H1 (cell line): Measurements from ENCODE around the gene SLC37A1. TPM values are rescaled to one million over a fixed set of nuclear protein-coding genes. Genes with fewer than 3 reads are reported as not detected.

Source experiments
- CTCF ChIA-PET: fragments of 300-600 bp; sonication (Branson Sonifier 250); formaldehyde crosslinking; loops from one replicate; lab custom pipeline; 2021; ENCODE audit not compliant: partially characterized antibody; lab: Charles Lee
- POLR2A ChIA-PET: fragments of 300-600 bp; sonication (Branson Sonifier 250); formaldehyde crosslinking; loops from one replicate; lab custom pipeline; 2021; ENCODE audit warnings: inconsistent platforms; ENCODE audit not compliant: partially characterized antibody; lab: Charles Lee
- DNase-seq, 2 experiments: peaks; one replicate each; pipeline versions ENCODE4 v3.0.0 to v3.0.0-alpha.2; 2010 to 2022; ENCODE audit warnings: low spot score in 2 of 2, low read depth in 1 of 2, mixed read lengths in 1 of 2
- FAIRE-seq: peaks from 2 replicates; lab custom pipeline; 2011; peaks lifted over from hg19 to GRCh38; lab: Jason Lieb, UNC
- H2AFZ ChIP-seq: 2 replicates; pipeline ENCODE4 v1.8.1; 2012; ENCODE audit warnings: low read length, inconsistent platforms
- H2AK5ac ChIP-seq: 2 replicates; pipeline ENCODE4 v1.6.1; 2013; ENCODE audit warnings: low read depth, low read length
- H2BK120ac ChIP-seq: replicated peaks from 2 replicates; pipeline ENCODE3; 2013; ENCODE audit warnings: low read depth, low read length, inconsistent platforms
- H2BK12ac ChIP-seq: 2 replicates; pipeline ENCODE4 v1.6.1; 2013; ENCODE audit warnings: low read depth, low read length
- H2BK15ac ChIP-seq: 2 replicates; pipeline ENCODE4 v1.6.1; 2013; ENCODE audit warnings: low read length
- H2BK20ac ChIP-seq: 2 replicates; pipeline ENCODE4 v1.6.1; 2013; ENCODE audit warnings: low read length
- H2BK5ac ChIP-seq: 2 replicates; pipeline ENCODE4 v1.6.1; 2013; ENCODE audit warnings: low read depth, low read length
- H3K14ac ChIP-seq: 2 replicates; pipeline ENCODE4 v1.6.1; 2013; ENCODE audit warnings: inconsistent platforms; ENCODE audit not compliant: insufficient read length
- H3K18ac ChIP-seq: 2 replicates; pipeline ENCODE4 v1.6.1; 2013; ENCODE audit warnings: low read length; ENCODE audit errors: extremely low read depth
- H3K23ac ChIP-seq: 2 replicates; pipeline ENCODE4 v1.6.1; 2013; ENCODE audit warnings: inconsistent platforms; ENCODE audit not compliant: insufficient read length
- H3K23me2 ChIP-seq: 2 replicates; pipeline ENCODE4 v1.6.1; 2013; ENCODE audit warnings: low read depth, low read length
- H3K27ac ChIP-seq: 2 replicates; pipeline ENCODE4 v1.6.1; 2011; ENCODE audit warnings: low read depth, low read length, inconsistent platforms
- H3K27me3 ChIP-seq, 4 experiments: replicated peaks in 1 of 4; 1 replicate in 1 of 4; 2 replicates in 3 of 4; pipeline versions ENCODE4 v1.6.1 to v1.8.1; 2011 to 2013; ENCODE audit warnings: low read length in 3 of 4, mild to moderate bottlenecking in 3 of 4, inconsistent platforms in 2 of 4, mixed read lengths in 2 of 4, moderate library complexity in 1 of 4; ENCODE audit not compliant: control insufficient read depth in 3 of 4, insufficient read depth in 3 of 4; ENCODE audit errors: extremely low read depth in 1 of 4
- H3K36me3 ChIP-seq, 4 experiments: 2 replicates each; pipeline versions ENCODE4 v1.6.1 to v1.8.1; 2011 to 2013; ENCODE audit warnings: mild to moderate bottlenecking in 4 of 4, low read length in 3 of 4, moderate library complexity in 2 of 4, control low read depth in 1 of 4, inconsistent platforms in 1 of 4; ENCODE audit not compliant: insufficient read depth in 4 of 4, control insufficient read depth in 2 of 4
- H3K4ac ChIP-seq: replicated peaks from 2 replicates; pipeline ENCODE3; 2013; ENCODE audit warnings: low read length, low read depth, mixed read lengths, inconsistent platforms; ENCODE audit not compliant: insufficient read length
- H3K4me1 ChIP-seq, 4 experiments: replicated peaks in 1 of 4; 1 replicate in 1 of 4; 2 replicates in 3 of 4; pipeline versions ENCODE4 v1.6.1 to v1.8.1; 2011 to 2013; ENCODE audit warnings: low read length in 3 of 4, inconsistent platforms in 2 of 4, mixed read lengths in 1 of 4; ENCODE audit not compliant: insufficient read depth in 4 of 4, control insufficient read depth in 3 of 4
- H3K4me2 ChIP-seq, 2 experiments: 2 replicates each; pipeline versions ENCODE4 v1.6.1 to v1.8.1; 2011 to 2013; ENCODE audit warnings: low read depth in 2 of 2, low read length in 2 of 2, control low read depth in 1 of 2, inconsistent platforms in 1 of 2, mild to moderate bottlenecking in 1 of 2; ENCODE audit not compliant: insufficient read depth in 1 of 2
- H3K4me3 ChIP-seq, 4 experiments: fragments of 200-600, 300-600 bp in 1 of 4; sonication (generic), shearing (Covaris generic), sonication (Bioruptor Twin) in 1 of 4; 2 replicates each; pipeline versions ENCODE4 v1.5.1 to v1.8.1; 2011 to 2016; ENCODE audit warnings: low read length in 4 of 4, low read depth in 3 of 4, control low read depth in 2 of 4, inconsistent platforms in 2 of 4, mild to moderate bottlenecking in 2 of 4, mixed read lengths in 1 of 4, moderate library complexity in 1 of 4; ENCODE audit not compliant: insufficient read depth in 2 of 4; ENCODE audit errors: extremely low read depth in 1 of 4
- H3K56ac ChIP-seq: replicated peaks from 2 replicates; pipeline ENCODE3; 2013; ENCODE audit warnings: low read depth, mild to moderate bottlenecking, mixed read lengths, low read length, inconsistent platforms; ENCODE audit not compliant: insufficient read length
- H3K79me1 ChIP-seq: 2 replicates; pipeline ENCODE4 v1.6.1; 2013; ENCODE audit warnings: low read depth, low read length, control low read depth
- H3K79me2 ChIP-seq, 2 experiments: 2 replicates each; pipeline versions ENCODE4 v1.6.1 to v1.8.1; 2012 to 2013; ENCODE audit warnings: low read length in 2 of 2, mild to moderate bottlenecking in 2 of 2, inconsistent platforms in 1 of 2; ENCODE audit not compliant: insufficient read depth in 2 of 2, control insufficient read depth in 1 of 2
- H3K9ac ChIP-seq, 4 experiments: replicated peaks in 1 of 4; 1 replicate in 1 of 4; 2 replicates in 3 of 4; pipeline versions ENCODE4 v1.6.1 to v1.8.1; 2011 to 2013; ENCODE audit warnings: low read depth in 3 of 4, low read length in 3 of 4, control low read depth in 2 of 4, mild to moderate bottlenecking in 2 of 4, moderate library complexity in 2 of 4, inconsistent platforms in 1 of 4; ENCODE audit errors: extremely low read depth in 1 of 4
- H3K9me3 ChIP-seq, 2 experiments: 2 replicates each; pipeline versions ENCODE4 v1.6.1 to v1.8.1; 2012 to 2013; ENCODE audit warnings: mild to moderate bottlenecking in 2 of 2, moderate library complexity in 2 of 2, control low read depth in 1 of 2, inconsistent platforms in 1 of 2, low read depth in 1 of 2, low read length in 1 of 2, mixed read lengths in 1 of 2; ENCODE audit not compliant: insufficient read depth in 2 of 2
- H4K20me1 ChIP-seq, 2 experiments: replicated peaks in 1 of 2; 2 replicates each; pipeline versions ENCODE3 to v1.8.1; 2011 to 2013; ENCODE audit warnings: inconsistent platforms in 2 of 2, low read length in 2 of 2, mild to moderate bottlenecking in 1 of 2; ENCODE audit not compliant: insufficient read depth in 2 of 2, control insufficient read depth in 1 of 2
- H4K5ac ChIP-seq: 2 replicates; pipeline ENCODE4 v1.6.1; 2013; ENCODE audit warnings: low read length, low read depth, mixed read lengths, inconsistent platforms; ENCODE audit not compliant: insufficient read length
- H4K8ac ChIP-seq: 2 replicates; pipeline ENCODE4 v1.8.0; 2013; ENCODE audit warnings: mild to moderate bottlenecking, moderate library complexity, low read length, inconsistent platforms; ENCODE audit not compliant: insufficient read depth; ENCODE audit errors: extremely low read depth
- H4K91ac ChIP-seq: replicated peaks from 2 replicates; pipeline ENCODE3; 2013; ENCODE audit warnings: low read length, mixed read lengths, inconsistent platforms; ENCODE audit not compliant: insufficient read length
- BCL11A ChIP-seq, 2 experiments: IDR thresholded peaks; one replicate each; pipeline ENCODE4 v1.6.1; 2011; ENCODE audit warnings: low read depth in 2 of 2, low read length in 2 of 2, mild to moderate bottlenecking in 2 of 2
- TCF12 ChIP-seq: IDR thresholded peaks from 2 replicates; pipeline ENCODE4 v1.6.1; 2011; ENCODE audit warnings: low read depth, mild to moderate bottlenecking, low read length
- WGBS, 2 experiments: shearing (Covaris generic) in 1 of 2; methylation state at CpG; one replicate each; pipeline versions ENCODE4 v1.1.6 to v1.1.7; 2013 to 2015; ENCODE audit warnings: low lambda C conversion rate in 2 of 2, mixed read lengths in 2 of 2, inconsistent platforms in 1 of 2, low coverage in 1 of 2, missing lambda C conversion rate in 1 of 2; ENCODE audit not compliant: insufficient replicate concordance in 2 of 2, insufficient coverage in 1 of 2, insufficient read length in 1 of 2; ENCODE audit errors: extremely low coverage in 1 of 2, missing lambda C conversion rate in 1 of 2; 5-methylcytosine and 5-hydroxymethylcytosine counted together
- polyA plus RNA-seq, 7 experiments: library from polyadenylated mRNA; depleted of rRNA in 3 of 7; stranded (reverse) in 5 of 7; unstranded in 2 of 7; fragments of >200 nt in 5 of 7; fragments of 200-250 nt in 2 of 7; gene quantifications; 1 replicate in 5 of 7; 2 replicates in 1 of 7; 4 replicates in 1 of 7; pipeline versions ENCODE4 v1.2.1 to v1.2.3, GENCODE V29; 2011 to 2013; ENCODE audit warnings: missing spikeins in 2 of 7, mixed read lengths in 2 of 7
- total RNA-seq: library from RNA; stranded (reverse); fragmentation: NEBNext Ultra II Directional; extraction: Animal tissue kit (Norgen Biotek cat#: 25700); gene quantifications from 2 replicates; pipeline ENCODE4 v1.2.1, GENCODE V29; 2021
- TF ChIP-seq, protein P1 (sequence below), 3 experiments: IDR thresholded peaks; 1 replicate in 2 of 3; 2 replicates in 1 of 3; pipeline versions ENCODE4 v1.5.1 to v1.6.1; 2011; ENCODE audit warnings: low read length in 3 of 3, mild to moderate bottlenecking in 3 of 3, inconsistent platforms in 2 of 3, low read depth in 1 of 3, moderate library complexity in 1 of 3; ENCODE audit not compliant: insufficient read depth in 1 of 3; ENCODE audit errors: control extremely low read depth in 1 of 3

The SLC37A1 gene
- total and polyA plus RNA-seq, 2 of the 8 experiments (the other 6 are each of a cell fraction or from before 2014, with no cell fraction given): 15.6 to 30.9 TPM

GRCh38 chr21:42475036-42475435 lies 38.6 kb upstream of the SLC37A1 start:
- no peak overlapping the region for H4K8ac ChIP-seq
- H2AFZ ChIP-seq: no peak overlapping the region
- H2BK120ac ChIP-seq: no peak overlapping the region
- no peaks in the 10 kb centered on the region for H3K9me3 ChIP-seq
- no peaks in the 10 kb centered on the region for H3K79me2 ChIP-seq
- H3K18ac ChIP-seq: no peak overlapping the region
- H3K23me2 ChIP-seq: no peaks in the 10 kb centered on the region; the same call in 1 of the 2 replicates
- no peak overlapping the region for H4K91ac ChIP-seq
- H4K5ac ChIP-seq: no peak overlapping the region
- H3K36me3 ChIP-seq: no peaks in the 10 kb centered on the region
- H3K23ac ChIP-seq: no peak overlapping the region
- no peak overlapping the region for H3K4me3 ChIP-seq
- no peak overlapping the region for H3K4me2 ChIP-seq
- peaks cover 3 to 9% (median 5%) of the 10 kb centered on the region in 4 experiments; a peak in 5 of 7 replicates for H3K4me1 ChIP-seq
- ChIA-PET POLR2A (interaction anchor here (0.7 kb wide), 1 partner anchor 103 kb away, joined by 3 read pairs; no protein-coding TSS in a partner anchor), CTCF (interaction anchor here (1.1 to 2.8 kb wide), 3 partner anchors 39 to 1137 kb away, joined by 3 to 7 read pairs (median 3); no protein-coding TSS in a partner anchor)
- 91% methylated on average over 7 of the region's 7 CpGs; no CpG with 5 or more reads in 1 of the 2 experiments for WGBS, 2 experiments
- no peak overlapping the region; the same call in 1 of the 2 replicates for H2BK12ac ChIP-seq
- no peak overlapping the region for H2AK5ac ChIP-seq
- no peak overlapping the region for H3K27ac ChIP-seq
- no peak for FAIRE-seq
- H3K27me3 ChIP-seq: no peaks in the 10 kb centered on the region
- DNase-seq: no peak
- no peak overlapping the region for H3K9ac ChIP-seq
- H2BK20ac ChIP-seq: no peak overlapping the region
- H3K56ac ChIP-seq: no peak overlapping the region
- H3K4ac ChIP-seq: no peak overlapping the region
- H2BK5ac ChIP-seq: no peak overlapping the region
- no peak overlapping the region for H2BK15ac ChIP-seq
- no peak overlapping the region for H3K14ac ChIP-seq
- no peaks in the 10 kb centered on the region for H3K79me1 ChIP-seq
- no peaks in the 10 kb centered on the region for H4K20me1 ChIP-seq
- TF ChIP-seq, protein P1, sequence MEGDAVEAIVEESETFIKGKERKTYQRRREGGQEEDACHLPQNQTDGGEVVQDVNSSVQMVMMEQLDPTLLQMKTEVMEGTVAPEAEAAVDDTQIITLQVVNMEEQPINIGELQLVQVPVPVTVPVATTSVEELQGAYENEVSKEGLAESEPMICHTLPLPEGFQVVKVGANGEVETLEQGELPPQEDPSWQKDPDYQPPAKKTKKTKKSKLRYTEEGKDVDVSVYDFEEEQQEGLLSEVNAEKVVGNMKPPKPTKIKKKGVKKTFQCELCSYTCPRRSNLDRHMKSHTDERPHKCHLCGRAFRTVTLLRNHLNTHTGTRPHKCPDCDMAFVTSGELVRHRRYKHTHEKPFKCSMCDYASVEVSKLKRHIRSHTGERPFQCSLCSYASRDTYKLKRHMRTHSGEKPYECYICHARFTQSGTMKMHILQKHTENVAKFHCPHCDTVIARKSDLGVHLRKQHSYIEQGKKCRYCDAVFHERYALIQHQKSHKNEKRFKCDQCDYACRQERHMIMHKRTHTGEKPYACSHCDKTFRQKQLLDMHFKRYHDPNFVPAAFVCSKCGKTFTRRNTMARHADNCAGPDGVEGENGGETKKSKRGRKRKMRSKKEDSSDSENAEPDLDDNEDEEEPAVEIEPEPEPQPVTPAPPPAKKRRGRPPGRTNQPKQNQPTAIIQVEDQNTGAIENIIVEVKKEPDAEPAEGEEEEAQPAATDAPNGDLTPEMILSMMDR (IDR thresholded peaks at IDR 0.05; ENCODE audit: control extremely low read depth in 1 of 3, insufficient read depth in 1 of 3, low read depth in 1 of 3, low read length in 3 of 3): no peak
- TF ChIP-seq BCL11A (IDR thresholded peaks at IDR 0.05; ENCODE audit: low read depth in 2 of 2, low read length in 2 of 2) (no peak), TCF12 (no peak)
